Large intestine (tissue), 3 donors: ENCODE measurements around the gene SLC6A3. TPM values are rescaled to one million over a fixed set of nuclear protein-coding genes. Genes with fewer than 3 reads are reported as not detected.
"Not testable (repeated sequence)": the region's sequence is repeated elsewhere in the genome, so short reads cannot be mapped to it uniquely, and the experiment has no call there.

Source experiments
- DNase-seq, 2 donors: peaks; one replicate each; pipeline versions ENCODE4 v3.0.0 to v3.0.0-alpha.2; 2013
- H3K27ac ChIP-seq: one replicate; pipeline ENCODE4 v1.5.1; 2013; ENCODE audit warnings: low read length
- H3K27me3 ChIP-seq: 2 replicates; pipeline ENCODE4 v1.6.1; 2013; ENCODE audit warnings: low read length; ENCODE audit not compliant: control insufficient read depth, insufficient read depth
- H3K36me3 ChIP-seq: 2 replicates; pipeline ENCODE4 v1.6.1; 2013; ENCODE audit warnings: low read length; ENCODE audit not compliant: control insufficient read depth, insufficient read depth
- H3K4me1 ChIP-seq: one replicate; pipeline ENCODE4 v1.6.1; 2013; ENCODE audit warnings: low read length; ENCODE audit not compliant: control insufficient read depth, insufficient read depth
- H3K4me3 ChIP-seq: one replicate; pipeline ENCODE4 v1.5.1; 2013; ENCODE audit warnings: low read length
- H3K9me3 ChIP-seq: one replicate; pipeline ENCODE4 v1.6.1; 2013; ENCODE audit warnings: mild to moderate bottlenecking, low read depth, low read length, moderate library complexity; ENCODE audit not compliant: control insufficient read depth
- WGBS: methylation state at CpG from one replicate; pipeline ENCODE4 v1.1.5; 2013; ENCODE audit warnings: low lambda C conversion rate; ENCODE audit not compliant: insufficient coverage; 5-methylcytosine and 5-hydroxymethylcytosine counted together
- polyA plus RNA-seq: library from polyadenylated mRNA; unstranded; fragments of 120-200 nt; gene quantifications from one replicate; pipeline ENCODE4 v1.2.1, GENCODE V29; 2013

SLC6A3 gene
- polyA plus RNA-seq, 1 donor, result 0.13 TPM

GRCh38 chr5:1431896-1432295 lies 13.3 kb downstream of the SLC6A3 start:
- no peak overlapping the region for H3K4me3 ChIP-seq
- WGBS, result no CpG with 5 or more reads among the region's 8 CpGs
- no peak for DNase-seq
- H3K4me1 ChIP-seq, result no peaks in the 10 kb centered on the region
- no peaks in the 10 kb centered on the region for H3K36me3 ChIP-seq
- H3K27ac ChIP-seq, result no peak overlapping the region
- H3K9me3 ChIP-seq, result peaks cover 8% of the 10 kb centered on the region
- no peaks in the 10 kb centered on the region for H3K27me3 ChIP-seq

- H3K4me1 ChIP-seq, result no peaks in the 10 kb centered on the region
- no peak overlapping the region for H3K27ac ChIP-seq
- no peak for DNase-seq
- peaks cover 8% of the 10 kb centered on the region for H3K9me3 ChIP-seq
- H3K4me3 ChIP-seq, result no peak overlapping the region
- no peaks in the 10 kb centered on the region for H3K36me3 ChIP-seq
- H3K27me3 ChIP-seq, result no peaks in the 10 kb centered on the region
- no CpG with 5 or more reads among the region's 33 CpGs for WGBS
Measured at GRCh38 chr5:1431021-1431811, 14.0 kb downstream of the SLC6A3 start.

GRCh38 chr5:1430121-1430795 lies 15.0 kb downstream of the SLC6A3 start:
- WGBS, result 100% methylated on average over 3 of the region's 26 CpGs
- no peaks in the 10 kb centered on the region for H3K36me3 ChIP-seq
- no peak overlapping the region for H3K4me3 ChIP-seq
- no peaks in the 10 kb centered on the region for H3K27me3 ChIP-seq
- H3K9me3 ChIP-seq, result peaks cover 8% of the 10 kb centered on the region
- no peak for DNase-seq
- no peaks in the 10 kb centered on the region for H3K4me1 ChIP-seq
- H3K27ac ChIP-seq, result no peak overlapping the region

GRCh38 chr5:1429496-1429895 lies 15.7 kb downstream of the SLC6A3 start:
- 100% methylated on average over 1 of the region's 5 CpGs for WGBS
- no peak overlapping the region for H3K27ac ChIP-seq
- DNase-seq, result no peak
- peaks cover 8% of the 10 kb centered on the region for H3K9me3 ChIP-seq
- H3K27me3 ChIP-seq, result no peaks in the 10 kb centered on the region
- no peaks in the 10 kb centered on the region for H3K36me3 ChIP-seq
- no peak overlapping the region for H3K4me3 ChIP-seq
- no peaks in the 10 kb centered on the region for H3K4me1 ChIP-seq

- no peaks in the 10 kb centered on the region for H3K27me3 ChIP-seq
- no peak overlapping the region for H3K27ac ChIP-seq
- H3K4me3 ChIP-seq, result no peak overlapping the region
- DNase-seq, result no peak
- peaks cover 8% of the 10 kb centered on the region for H3K9me3 ChIP-seq
- H3K36me3 ChIP-seq, result no peaks in the 10 kb centered on the region
- WGBS, result no CpG with 5 or more reads among the region's 7 CpGs
- no peaks in the 10 kb centered on the region for H3K4me1 ChIP-seq
Measured at GRCh38 chr5:1429066-1429465, 16.2 kb downstream of the SLC6A3 start.

GRCh38 chr5:1428107-1428506 lies 17.1 kb downstream of the SLC6A3 start:
- no peak overlapping the region for H3K27ac ChIP-seq
- H3K4me3 ChIP-seq, result no peak overlapping the region
- peaks cover 3% of the 10 kb centered on the region for H3K9me3 ChIP-seq
- no peaks in the 10 kb centered on the region for H3K36me3 ChIP-seq
- 64% methylated on average over 1 of the region's 1 CpG for WGBS
- H3K4me1 ChIP-seq, result no peaks in the 10 kb centered on the region
- DNase-seq, result no peak
- H3K27me3 ChIP-seq, result no peaks in the 10 kb centered on the region

GRCh38 chr5:1424716-1425115 lies 20.5 kb downstream of the SLC6A3 start:
- no peak for DNase-seq
- no peak overlapping the region for H3K4me3 ChIP-seq
- no peaks in the 10 kb centered on the region for H3K4me1 ChIP-seq
- no peak overlapping the region for H3K27ac ChIP-seq
- no peaks in the 10 kb centered on the region for H3K36me3 ChIP-seq
- H3K27me3 ChIP-seq, result no peaks in the 10 kb centered on the region
- peaks cover 11% of the 10 kb centered on the region for H3K9me3 ChIP-seq
- WGBS, result no CpG with 5 or more reads among the region's 9 CpGs

- Histone ChIP-seq H3K36me3 (no peaks in the 10 kb centered on the region), H3K27ac (no peak overlapping the region), H3K4me3 (no peak overlapping the region), H3K27me3 (no peaks in the 10 kb centered on the region), H3K9me3 (peaks cover 7% of the 10 kb centered on the region), H3K4me1 (no peaks in the 10 kb centered on the region)
- DNase-seq, result no peak
- WGBS, result no CpG with 5 or more reads among the region's 19 CpGs
Measured at GRCh38 chr5:1423901-1424603, 21.2 kb downstream of the SLC6A3 start.

- whole genome bisulfite sequencing, result no CpG with 5 or more reads among the region's 13 CpGs
- not testable (repeated sequence) for H3K27ac ChIP-seq, H3K36me3 ChIP-seq, H3K9me3 ChIP-seq, DNase-seq, H3K4me3 ChIP-seq, H3K27me3 ChIP-seq, H3K4me1 ChIP-seq
Measured at GRCh38 chr5:1422522-1422921, 22.7 kb downstream of the SLC6A3 start.

- no peak for DNase-seq
- Histone ChIP-seq H3K4me3 (no peak overlapping the region), H3K27me3 (no peaks in the 10 kb centered on the region), H3K36me3 (no peaks in the 10 kb centered on the region), H3K9me3 (peaks cover 7% of the 10 kb centered on the region), H3K4me1 (no peaks in the 10 kb centered on the region), H3K27ac (no peak overlapping the region)
- no CpG with 5 or more reads among the region's 29 CpGs for WGBS
Measured at GRCh38 chr5:1421521-1422341, 23.5 kb downstream of the SLC6A3 start.
